Gastrocnemius medialis (tissue), 4 donors: ENCODE data around the gene GOLGA3. TPM values are rescaled to one million over a fixed set of nuclear protein-coding genes. Genes with fewer than 3 reads are reported as not detected.
"Not testable (repeated sequence)": the region's sequence is repeated elsewhere in the genome, so short reads cannot be mapped to it uniquely, and the experiment has no call there.

Source experiments
- ATAC-seq, 2 donors: fragments of 150-250 bp; one replicate each; pipeline ENCODE4 v1.9.1; 2016
- DNase-seq, 2 donors: peaks; one replicate each; pipeline ENCODE4 v3.0.0-alpha.2; 2019
- H3K27ac ChIP-seq, 4 donors: fragments of 200-600 bp; sonication (generic); 1 replicate in 1 of 4; 2 replicates in 3 of 4; pipeline ENCODE4 v1.5.1; 2016 to 2018; ENCODE audit warnings: mild to moderate bottlenecking in 2 of 4, moderate library complexity in 1 of 4
- H3K27me3 ChIP-seq, 3 donors: fragments of 200-600 bp; sonication (generic) in 2 of 3; 1 replicate in 1 of 3; 2 replicates in 2 of 3; pipeline versions ENCODE4 v1.5.1 to v1.6.0; 2016 to 2019; ENCODE audit warnings: mild to moderate bottlenecking in 1 of 3, moderate library complexity in 1 of 3
- H3K36me3 ChIP-seq, 2 donors: fragments of 200-600 bp; sonication (generic) in 1 of 2; one replicate each; pipeline ENCODE4 v1.5.1; 2017 to 2018
- H3K4me1 ChIP-seq, 2 donors: fragments of 200-600 bp; sonication (generic) in 1 of 2; one replicate each; pipeline ENCODE4 v1.5.1; 2016 to 2017; ENCODE audit warnings: mild to moderate bottlenecking in 2 of 2
- H3K4me3 ChIP-seq, 4 donors: fragments of 200-600 bp; sonication (generic) in 3 of 4; 1 replicate in 1 of 4; 2 replicates in 3 of 4; pipeline ENCODE4 v1.5.1; 2016 to 2019; ENCODE audit warnings: mild to moderate bottlenecking in 2 of 4
- H3K9me3 ChIP-seq, 3 donors: fragments of 200-600 bp; sonication (generic) in 2 of 3; 1 replicate in 1 of 3; 2 replicates in 2 of 3; pipeline ENCODE4 v1.5.1; 2016 to 2019
- CTCF ChIP-seq, 5 experiments: fragments of 450-650 bp in 3 of 5; fragments of 200-600 bp in 2 of 5; sonication (generic) in 2 of 5; IDR thresholded peaks in 4 of 5; conservative IDR thresholded peaks in 1 of 5; 1 replicate in 4 of 5; 2 replicates in 1 of 5; pipeline ENCODE4 v1.5.1; 2016 to 2019; ENCODE audit warnings: antibody characterized with exemption in 5 of 5, mild to moderate bottlenecking in 3 of 5, moderate library complexity in 3 of 5
- POLR2A ChIP-seq, 2 donors: fragments of 450-650 bp; IDR thresholded peaks; one replicate each; pipeline ENCODE4 v1.6.1; 2017; ENCODE audit warnings: antibody characterized with exemption in 2 of 2, mild to moderate bottlenecking in 2 of 2, moderate library complexity in 2 of 2
- in situ Hi-C, 4 donors: fragments of 200-750 bp; cut with MboI; loops; one replicate each; pipeline versions ENCODE4 v1.15.0 to v1.8.0; 2017; ENCODE audit warnings: low sequenced_read_pairs in 4 of 4
- intact Hi-C: fragments of 100-400 bp; cut with DNase I; formaldehyde crosslinking; loops from one replicate; pipeline ENCODE4 v1.15.1; 2023; ENCODE audit warnings: low total_unique reads
- total RNA-seq, 4 donors: library from RNA; depleted of rRNA; stranded (reverse); fragments of >200 nt; gene quantifications; one replicate each; pipeline versions ENCODE4 v1.1.0 to v1.2.3, GENCODE V29; 2016

Gene GOLGA3
- total RNA-seq, 4 donors from 2014 or later, result 30.0 to 50.0 (median 39.6) TPM

- Histone ChIP-seq H3K27ac (no peak overlapping the region), H3K4me1 (no peaks in the 10 kb centered on the region), H3K9me3 (no peaks in the 10 kb centered on the region), H3K27me3 (no peaks in the 10 kb centered on the region), H3K4me3 (no peak overlapping the region), H3K36me3 (peaks cover 0 to 79% of the 10 kb centered on the region in 2 donors)
- DNase-seq (no peak), ATAC-seq (no peak)
- in situ Hi-C loops, result no loop called here
- intact Hi-C loops, result no loop called here
- TF ChIP-seq POLR2A (IDR thresholded peaks at IDR 0.05), result no peak
- no peak for TF ChIP-seq CTCF (IDR thresholded peaks at IDR 0.05 in 4 of 5, conservative IDR thresholded peaks at IDR 0.05 in 1 of 5)
Observed at GRCh38 chr12:132848521-132848920, 19.9 kb upstream of the GOLGA3 start.

GRCh38 chr12:132847363-132848356 is 19.0 kb upstream of the GOLGA3 start:
- Histone ChIP-seq H3K27ac (no peak overlapping the region), H3K36me3 (peaks cover 0 to 79% of the 10 kb centered on the region in 2 donors), H3K9me3 (no peaks in the 10 kb centered on the region), H3K27me3 (no peaks in the 10 kb centered on the region), H3K4me3 (no peak overlapping the region), H3K4me1 (no peaks in the 10 kb centered on the region)
- intact Hi-C loops (no loop called here), in situ Hi-C loops (no loop called here)
- no peak for TF ChIP-seq CTCF (IDR thresholded peaks at IDR 0.05 in 4 of 5, conservative IDR thresholded peaks at IDR 0.05 in 1 of 5)
- TF ChIP-seq POLR2A (IDR thresholded peaks at IDR 0.05), result no peak
- DNase-seq, result no peak
- ATAC-seq, result no peak

GRCh38 chr12:132844681-132845080 is 16.0 kb upstream of the GOLGA3 start:
- DNase-seq, H3K27ac ChIP-seq, in situ Hi-C loops, intact Hi-C loops, H3K27me3 ChIP-seq, H3K4me1 ChIP-seq, H3K4me3 ChIP-seq, ATAC-seq, H3K9me3 ChIP-seq: not testable (repeated sequence)
- peaks cover 0 to 83% of the 10 kb centered on the region in 2 donors for H3K36me3 ChIP-seq

GRCh38 chr12:132842449-132843045 is 13.9 kb upstream of the GOLGA3 start:
- H3K27me3 ChIP-seq, result no peaks in the 10 kb centered on the region
- H3K9me3 ChIP-seq, result no peaks in the 10 kb centered on the region
- peaks cover 0 to 70% of the 10 kb centered on the region in 2 donors for H3K36me3 ChIP-seq
- in situ Hi-C loops, result no loop called here
- H3K4me1 ChIP-seq, result no peaks in the 10 kb centered on the region
- H3K4me3 ChIP-seq, result no peak overlapping the region
- ATAC-seq (no peak), DNase-seq (no peak)
- no peak overlapping the region for H3K27ac ChIP-seq
- TF ChIP-seq CTCF (IDR thresholded peaks at IDR 0.05 in 4 of 5, conservative IDR thresholded peaks at IDR 0.05 in 1 of 5) (no peak), POLR2A (IDR thresholded peaks at IDR 0.05) (no peak)
- intact Hi-C loops, result no loop called here

- intact Hi-C loops (no loop called here), in situ Hi-C loops (no loop called here)
- DNase-seq, result no peak
- H3K4me1 ChIP-seq, result no peaks in the 10 kb centered on the region
- H3K9me3 ChIP-seq, result no peaks in the 10 kb centered on the region
- H3K27me3 ChIP-seq, result no peaks in the 10 kb centered on the region
- no peak for TF ChIP-seq CTCF (IDR thresholded peaks at IDR 0.05 in 4 of 5, conservative IDR thresholded peaks at IDR 0.05 in 1 of 5)
- TF ChIP-seq POLR2A (IDR thresholded peaks at IDR 0.05), result no peak
- H3K4me3 ChIP-seq, result no peak overlapping the region
- no peak overlapping the region for H3K27ac ChIP-seq
- ATAC-seq, result no peak
- peaks cover 0 to 58% of the 10 kb centered on the region in 2 donors for H3K36me3 ChIP-seq
Observed at GRCh38 chr12:132841151-132841550, 12.5 kb upstream of the GOLGA3 start.
